ENCODE measurements around the gene PHKB.
"Not testable (repeated sequence)": the region's sequence is repeated elsewhere in the genome, so short reads cannot be mapped to it uniquely, and the experiment has no call there.

The PHKB gene

DNA sequence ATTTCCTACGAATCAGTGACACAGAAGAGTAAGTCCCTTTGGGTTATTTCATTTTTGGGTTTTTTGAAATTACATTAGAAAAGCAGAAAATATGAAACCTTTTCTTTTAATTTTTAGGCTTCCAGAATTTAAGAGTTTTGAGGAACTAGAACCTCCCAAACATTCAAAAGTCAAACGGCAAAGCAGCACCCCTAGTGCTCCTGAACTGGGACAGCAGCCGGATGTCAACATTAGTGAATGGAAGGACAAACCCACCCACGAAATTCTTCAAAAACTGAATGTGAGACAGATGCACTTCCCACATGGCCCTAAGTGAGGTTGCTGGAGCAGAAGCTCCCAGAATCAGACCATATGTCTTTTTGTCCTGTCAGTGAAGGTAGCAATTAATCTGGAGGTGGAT, 199.4 kb downstream of the PHKB start:
- H3K4me3 ChIP-seq (ENCODE audit: low read length), result no peak overlapping the region
- no peak for TF ChIP-seq ZNF274 (IDR thresholded peaks at IDR 0.05; ENCODE audit: low read depth, low read length)

DNA sequence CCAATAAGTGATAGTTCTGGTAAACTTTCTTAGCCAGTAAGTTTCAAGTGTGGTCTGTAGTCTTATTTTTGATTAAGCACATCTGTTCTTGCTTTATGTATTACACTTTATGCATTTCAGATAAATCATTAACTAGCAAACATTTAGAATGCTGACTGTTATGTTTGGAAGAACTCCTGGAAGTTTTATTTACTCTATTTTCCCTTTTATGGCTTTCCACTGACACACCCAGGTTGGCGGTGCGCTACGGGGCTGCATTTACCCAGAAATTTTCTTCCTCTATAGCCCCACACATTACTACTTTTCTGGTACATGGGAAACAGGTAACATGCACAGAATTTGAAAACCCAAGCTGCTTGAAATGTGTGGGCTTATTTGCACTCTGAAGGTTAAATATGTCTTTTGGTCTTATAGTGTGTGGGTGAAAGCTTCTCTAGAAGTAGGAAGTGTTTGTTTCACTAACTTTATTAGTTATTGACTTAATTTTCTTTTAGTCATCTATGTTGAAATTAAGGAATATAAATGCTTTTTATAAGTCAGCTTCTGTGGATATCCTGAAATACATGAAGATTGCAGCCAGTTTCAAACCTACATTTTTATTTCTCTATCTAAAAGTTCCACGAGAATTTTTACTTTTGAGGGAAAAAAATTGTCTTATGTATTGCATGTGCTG, 203.7 kb downstream of the PHKB start:
- no peak for TF ChIP-seq ZNF274 (IDR thresholded peaks at IDR 0.05; ENCODE audit: low read depth, low read length)
- H3K4me3 ChIP-seq (ENCODE audit: low read length), result no peak overlapping the region

DNA sequence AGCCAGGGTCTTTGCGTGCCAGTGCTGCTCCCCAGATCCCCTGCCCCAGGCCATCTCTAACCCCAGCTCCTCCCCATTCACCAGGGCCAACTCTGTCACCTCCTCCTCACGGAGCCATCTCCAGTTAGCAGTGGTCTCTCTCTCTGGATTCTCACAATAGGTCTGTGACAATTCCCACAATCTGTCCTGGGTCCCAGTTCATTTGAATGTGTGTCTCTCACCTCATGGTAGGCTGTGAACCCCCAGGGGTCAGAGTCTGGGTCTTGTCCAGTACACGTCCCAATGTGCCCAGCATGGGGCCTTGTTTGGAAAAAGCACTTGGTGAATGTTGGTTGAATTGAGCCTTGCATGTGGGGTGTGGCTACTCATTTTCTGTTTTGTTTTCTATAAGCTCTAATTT, 205.3 kb downstream of the PHKB start:
- no peak for TF ChIP-seq ZNF274 (IDR thresholded peaks at IDR 0.05; ENCODE audit: low read depth, low read length)
- H3K4me3 ChIP-seq (ENCODE audit: low read length), result no peak overlapping the region

DNA sequence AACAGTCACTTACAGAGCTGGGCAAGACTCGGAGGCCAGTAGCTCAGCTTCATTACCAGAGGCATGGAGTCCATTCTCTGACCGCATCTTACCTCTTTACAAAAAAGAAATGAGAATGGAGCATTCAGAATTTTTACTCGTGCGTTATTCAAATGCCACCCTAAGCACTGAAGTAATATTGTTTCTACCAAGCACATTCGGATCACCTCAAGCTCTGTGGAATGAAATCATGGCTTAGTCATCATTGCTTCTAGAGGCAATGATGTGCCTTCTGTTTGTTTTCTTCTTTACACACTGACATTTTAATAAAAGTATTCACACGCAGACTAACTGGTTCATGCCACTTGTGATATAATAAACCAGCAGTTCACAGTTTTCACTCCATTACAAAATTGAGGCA, 206.8 kb downstream of the PHKB start:
- TF ChIP-seq ZNF274 (IDR thresholded peaks at IDR 0.05; ENCODE audit: low read depth, low read length), result no peak
- H3K4me3 ChIP-seq (ENCODE audit: low read length), result no peak overlapping the region

DNA sequence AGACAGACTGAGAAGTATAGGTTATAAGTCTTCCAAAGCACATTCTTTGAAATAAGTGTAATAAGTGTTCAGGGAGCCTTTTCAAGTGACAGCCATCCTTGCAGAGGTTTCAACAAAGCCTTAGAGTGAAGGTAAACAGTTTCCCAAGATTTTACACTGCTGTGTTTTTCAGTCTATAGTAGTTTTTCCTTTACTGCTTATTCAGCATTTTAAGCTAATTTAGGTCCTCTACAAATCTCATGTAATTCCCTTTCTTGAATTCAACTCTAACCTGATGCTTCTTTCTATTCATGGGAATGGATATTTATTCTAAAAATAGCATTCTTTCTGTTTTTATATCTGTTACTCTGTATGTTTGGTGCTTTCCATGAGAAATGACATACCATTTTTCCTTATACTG, 211.3 kb downstream of the PHKB start:
- TF ChIP-seq ZNF274 (IDR thresholded peaks at IDR 0.05; ENCODE audit: low read depth, low read length), result no peak
- no peak overlapping the region for H3K4me3 ChIP-seq (ENCODE audit: low read length)

DNA sequence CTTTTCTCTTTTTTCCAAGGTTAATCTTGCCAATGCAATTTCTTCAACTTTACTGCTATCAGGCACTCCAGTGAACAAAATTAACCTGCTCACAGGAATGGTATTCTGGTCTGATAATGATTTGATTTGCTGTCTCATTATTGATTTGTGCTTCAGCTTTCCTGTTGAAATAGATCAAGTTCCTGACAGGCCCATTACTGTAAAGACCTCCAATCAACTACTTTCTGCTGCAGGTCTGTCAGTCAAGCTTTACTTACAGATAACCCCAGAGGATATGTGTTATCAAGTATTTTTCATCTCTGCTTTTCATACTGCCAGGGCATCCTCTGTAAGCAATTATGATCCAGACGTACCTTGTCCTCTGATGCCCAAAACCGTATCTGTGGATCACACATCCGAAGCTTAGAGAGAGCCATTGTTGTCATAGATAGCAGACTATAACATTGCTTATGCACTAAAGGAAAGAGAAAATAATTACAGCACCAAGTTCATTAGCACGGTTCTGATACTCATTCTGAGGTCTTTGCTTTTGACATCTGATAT, 215.6 kb downstream of the PHKB start:
- no peak overlapping the region for H3K4me3 ChIP-seq (ENCODE audit: low read length)
- no peak for TF ChIP-seq ZNF274 (IDR thresholded peaks at IDR 0.05; ENCODE audit: low read depth, low read length)

DNA sequence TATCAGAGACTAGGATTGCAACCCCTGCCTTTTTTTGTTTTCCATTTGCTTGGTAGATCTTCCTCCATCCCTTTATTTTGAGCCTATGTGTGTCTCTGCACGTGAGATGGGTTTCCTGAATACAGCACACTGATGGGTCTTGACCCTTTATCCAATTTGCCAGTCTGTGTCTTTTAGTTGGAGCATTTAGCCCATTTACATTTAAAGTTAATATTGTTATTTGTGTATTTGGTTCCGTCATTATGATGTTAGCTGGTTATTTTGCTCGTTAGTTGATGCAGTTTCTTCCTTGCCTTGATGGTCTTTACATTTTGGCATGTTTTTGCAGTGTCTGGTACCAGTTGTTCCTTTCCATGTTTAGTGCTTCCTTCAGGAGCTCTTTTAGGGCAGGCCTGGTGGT, 220.4 kb downstream of the PHKB start:
- H3K4me3 ChIP-seq (ENCODE audit: low read length), result not testable (repeated sequence)

DNA sequence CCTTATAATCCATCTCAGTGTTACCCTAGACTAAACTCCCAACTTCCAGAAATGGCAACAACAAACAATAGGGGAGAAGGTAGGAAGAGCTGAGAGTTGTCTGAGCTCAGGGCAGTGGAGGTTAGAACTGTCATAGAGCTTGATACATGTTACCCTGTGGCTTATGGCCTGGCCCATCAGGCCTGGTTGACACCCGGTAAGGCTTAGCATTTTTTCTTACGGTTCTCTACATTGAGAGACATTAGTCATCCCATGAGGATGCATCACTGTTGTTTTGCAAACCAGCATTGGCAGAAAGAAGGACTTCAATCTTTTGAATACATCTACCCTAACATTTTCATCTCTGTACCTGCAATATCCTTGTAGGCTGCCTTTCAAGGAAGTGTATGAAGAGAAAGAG, 226.6 kb downstream of the PHKB start:
- H3K4me3 ChIP-seq (ENCODE audit: low read length), result no peak overlapping the region
- TF ChIP-seq ZNF274 (IDR thresholded peaks at IDR 0.05; ENCODE audit: low read depth, low read length), result no peak

DNA sequence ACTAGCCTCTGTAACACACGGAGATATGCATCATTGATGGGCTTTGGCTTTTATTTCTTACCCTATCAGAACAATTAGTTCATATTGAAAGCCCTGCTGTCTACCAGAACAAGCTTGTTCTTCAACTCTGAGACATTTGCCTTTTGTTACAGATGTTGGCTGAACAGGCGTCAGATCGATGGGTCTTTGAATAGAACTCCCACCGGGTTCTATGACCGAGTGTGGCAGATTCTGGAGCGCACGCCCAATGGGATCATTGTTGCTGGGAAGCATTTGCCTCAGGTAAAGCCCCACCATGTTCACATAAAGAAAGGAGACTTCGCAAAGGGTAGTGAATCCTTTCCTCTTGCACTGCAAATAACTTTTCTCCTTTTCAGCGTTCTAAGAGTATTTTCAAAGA, 232.1 kb downstream of the PHKB start:
- no peak overlapping the region for H3K4me3 ChIP-seq (ENCODE audit: low read length)
- TF ChIP-seq ZNF274 (IDR thresholded peaks at IDR 0.05; ENCODE audit: low read depth, low read length), result no peak

DNA sequence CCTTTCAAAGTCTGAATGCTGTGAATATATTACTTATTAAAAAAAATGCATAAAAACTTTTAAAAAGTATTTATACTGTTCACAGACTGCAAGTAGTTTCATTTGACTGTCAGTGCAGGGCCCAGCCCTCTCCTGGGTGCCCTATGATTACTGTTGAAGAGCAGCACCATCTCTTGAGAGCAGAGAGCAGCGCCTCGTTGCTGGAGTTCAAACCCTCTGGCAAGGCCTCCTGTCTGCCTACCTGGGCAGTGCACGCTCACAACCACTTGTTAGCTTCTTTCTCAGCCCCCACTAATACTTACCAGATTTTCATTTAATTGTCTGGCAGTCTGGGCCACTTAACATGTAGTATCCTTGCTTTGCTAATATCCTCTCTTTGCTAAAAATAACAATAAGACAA, 233.4 kb downstream of the PHKB start:
- H3K4me3 ChIP-seq (ENCODE audit: low read length), result no peak overlapping the region
- TF ChIP-seq ZNF274 (IDR thresholded peaks at IDR 0.05; ENCODE audit: low read depth, low read length), result no peak

DNA sequence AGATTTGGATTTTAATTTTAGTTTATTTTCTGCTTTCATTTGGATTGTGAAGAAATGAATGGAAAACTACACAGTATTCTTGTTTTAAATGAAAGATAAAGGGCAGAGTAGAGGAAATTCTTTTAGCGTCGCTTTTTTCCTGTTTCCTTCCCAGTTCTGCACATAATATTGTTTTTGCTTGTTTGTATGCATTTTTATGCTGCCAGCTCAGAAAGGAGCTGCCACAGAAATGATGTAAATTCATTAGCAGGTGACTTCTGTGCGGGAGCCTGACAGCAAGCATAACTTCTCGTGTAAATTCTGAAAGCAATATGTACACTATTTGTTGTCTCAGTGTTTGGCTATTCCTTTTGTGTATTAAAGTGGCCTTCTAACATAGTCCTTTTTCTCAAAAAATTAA, 234.6 kb downstream of the PHKB start:
- TF ChIP-seq ZNF274 (IDR thresholded peaks at IDR 0.05; ENCODE audit: low read depth, low read length), result no peak
- no peak overlapping the region for H3K4me3 ChIP-seq (ENCODE audit: low read length)

DNA sequence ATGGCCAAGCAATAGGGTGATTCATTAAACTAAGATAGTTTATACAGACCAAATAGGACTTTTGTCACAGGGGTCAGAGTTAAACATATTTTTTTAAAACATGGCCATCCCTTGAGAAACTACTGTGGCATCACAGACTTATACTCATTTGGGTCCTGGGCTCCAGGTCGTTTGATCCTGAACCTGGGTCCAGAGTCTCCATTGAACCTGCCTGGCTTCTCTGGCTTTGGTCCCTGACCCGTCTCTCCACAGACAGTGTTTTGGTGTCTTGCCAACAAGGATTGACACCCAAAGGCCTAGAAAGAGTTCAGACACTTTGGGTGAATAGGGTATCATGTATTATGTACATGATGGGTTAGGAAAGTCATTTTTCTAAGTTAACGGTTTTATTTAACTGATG, 236.7 kb downstream of the PHKB start:
- TF ChIP-seq ZNF274 (IDR thresholded peaks at IDR 0.05; ENCODE audit: low read depth, low read length), result no peak

DNA sequence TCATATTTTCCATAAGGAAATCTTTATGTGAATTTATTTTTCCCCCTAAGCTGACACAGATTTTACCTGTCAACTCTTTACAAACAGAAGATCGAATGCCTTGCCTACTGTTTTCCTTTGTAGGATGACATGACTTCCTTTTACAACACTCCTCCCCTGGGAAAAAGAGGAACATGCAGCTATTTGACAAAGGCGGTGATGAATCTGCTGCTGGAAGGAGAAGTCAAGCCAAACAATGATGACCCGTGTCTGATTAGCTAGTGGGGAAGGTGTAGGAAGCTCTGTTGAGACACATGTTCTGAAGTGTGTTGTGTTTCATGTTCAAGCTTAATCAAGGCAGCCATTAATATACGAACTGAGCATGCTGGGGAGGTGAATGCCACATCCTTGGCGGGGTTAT, 238.0 kb downstream of the PHKB start:
- no peak for TF ChIP-seq ZNF274 (IDR thresholded peaks at IDR 0.05; ENCODE audit: low read depth, low read length)
- no peak overlapping the region for H3K4me3 ChIP-seq (ENCODE audit: low read length)

More for the DNA sequence above, 236.7 kb downstream of the PHKB start:
- H3K4me3 ChIP-seq (ENCODE audit: low read length), result no peak overlapping the region

DNA sequence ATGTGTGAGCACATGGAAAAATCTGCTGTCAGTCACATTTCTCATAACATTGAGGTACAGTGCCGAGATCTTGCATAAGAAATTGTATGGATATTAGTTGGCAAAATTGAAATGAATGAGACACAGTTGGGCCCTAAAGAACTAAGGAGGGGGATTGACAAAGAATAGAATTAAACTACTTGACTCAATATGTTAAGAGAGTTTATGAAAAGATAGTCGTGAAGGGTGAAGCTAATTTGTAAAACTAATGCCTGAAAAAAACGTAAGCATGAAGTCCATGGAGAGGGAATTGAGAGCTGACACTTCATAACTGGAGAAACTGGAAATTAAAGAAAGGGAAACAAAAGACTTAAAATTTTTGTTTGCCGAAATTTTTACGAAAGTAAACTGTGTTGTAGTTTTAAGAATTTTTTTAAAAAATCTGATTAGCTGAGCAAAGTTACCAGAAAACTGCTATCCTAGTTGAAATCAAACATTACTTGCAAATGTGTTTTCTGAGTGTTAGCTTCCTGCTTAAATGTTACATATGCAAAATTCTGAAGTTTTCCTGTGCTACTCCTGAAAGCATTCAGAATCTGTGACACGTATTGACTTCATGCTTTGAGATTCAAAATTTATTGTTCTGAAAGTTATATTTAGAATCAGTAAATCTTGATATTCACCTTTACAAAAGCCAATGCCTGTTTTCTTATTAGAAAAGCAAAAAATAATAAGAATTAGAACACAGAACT, 239.9 kb downstream of the PHKB start:
- no peak overlapping the region for H3K4me3 ChIP-seq (ENCODE audit: low read length)
- TF ChIP-seq ZNF274 (IDR thresholded peaks at IDR 0.05; ENCODE audit: low read depth, low read length), result no peak

DNA sequence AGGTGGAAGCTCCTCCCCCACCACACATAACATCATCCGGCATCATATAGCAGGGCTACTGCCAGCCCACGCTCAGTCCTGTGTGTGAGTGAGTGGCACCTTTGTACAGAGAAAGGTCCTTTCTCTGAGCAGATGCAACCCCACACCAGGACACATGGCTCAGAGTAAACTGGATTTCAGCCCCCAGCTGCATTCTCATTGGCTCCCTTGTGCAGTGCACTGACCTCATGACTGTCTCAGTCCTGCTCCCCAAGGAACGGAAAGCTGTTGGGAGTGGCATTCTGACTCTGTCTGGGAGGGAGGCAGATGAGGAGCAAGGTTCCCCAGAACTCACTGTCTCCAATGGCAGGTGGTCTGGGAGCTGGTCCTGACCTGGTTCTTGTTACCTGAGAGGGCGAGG, 244.1 kb downstream of the PHKB start:
- no peak for TF ChIP-seq ZNF274 (IDR thresholded peaks at IDR 0.05; ENCODE audit: low read depth, low read length)
- H3K4me3 ChIP-seq (ENCODE audit: low read length), result no peak overlapping the region

Data from GM08714 (cell line).